HL-60 (cell line): ENCODE results near the gene MACROD2.

Source experiments
- DNase-seq, 2 experiments: peaks; one replicate each; pipeline ENCODE4 v3.0.0-alpha.2; 2010 to 2020; ENCODE audit warnings: low read depth in 1 of 2, low spot score in 1 of 2
- H3K27ac ChIP-seq: fragments of 250-450 bp; sonication (Bioruptor Pico); replicated peaks from 2 replicates; pipeline ENCODE4 v1.5.1; 2020; ENCODE audit warnings: mild to moderate bottlenecking, moderate library complexity
- H3K27me3 ChIP-seq: fragments of 250-450 bp; sonication (Bioruptor Pico); 2 replicates; pipeline ENCODE4 v1.5.1; 2021; ENCODE audit warnings: mild to moderate bottlenecking, moderate library complexity; ENCODE audit not compliant: insufficient read depth, poor library complexity, severe bottlenecking
- H3K4me3 ChIP-seq: replicated peaks from 2 replicates; pipeline ENCODE4 v1.5.1; 2011; ENCODE audit warnings: mild to moderate bottlenecking, control low read depth, low read length; ENCODE audit not compliant: insufficient read depth
- CTCF ChIP-seq: IDR thresholded peaks from one replicate; pipeline ENCODE4 v1.5.1; 2011; ENCODE audit warnings: low read length, control low read depth, inconsistent platforms; ENCODE audit not compliant: insufficient read depth
- GABPA ChIP-seq: IDR thresholded peaks from 2 replicates; pipeline ENCODE4 v1.6.1; 2012; ENCODE audit warnings: low read depth
- POLR2AphosphoS5 ChIP-seq: IDR thresholded peaks from 2 replicates; pipeline ENCODE4 v1.6.1; 2012; ENCODE audit warnings: low read depth
- REST ChIP-seq: IDR thresholded peaks from 2 replicates; pipeline ENCODE4 v1.6.1; 2012; ENCODE audit warnings: low read depth; ENCODE audit not compliant: insufficient replicate concordance
- SPI1 ChIP-seq: IDR thresholded peaks from 2 replicates; pipeline ENCODE4 v1.6.1; 2012; ENCODE audit warnings: low read depth, mild to moderate bottlenecking, borderline replicate concordance

Gene MACROD2

GRCh38 chr20:14288341-14289330 is 293.3 kb downstream of the MACROD2 start:
- TF ChIP-seq SPI1 (no peak), POLR2AphosphoS5 (no peak), GABPA (no peak), REST (no peak), CTCF (no peak)
- no peak for DNase-seq
- Histone ChIP-seq H3K27me3 (no peaks in the 10 kb centered on the region), H3K4me3 (no peak overlapping the region), H3K27ac (no peak overlapping the region)

- Histone ChIP-seq H3K27ac (no peak overlapping the region), H3K27me3 (no peaks in the 10 kb centered on the region), H3K4me3 (no peak overlapping the region)
- no peak for DNase-seq
- TF ChIP-seq SPI1 (no peak), GABPA (no peak), CTCF (no peak), REST (no peak), POLR2AphosphoS5 (no peak)
Measured at GRCh38 chr20:14291502-14291901, 296.2 kb downstream of the MACROD2 start.

- H3K27me3 ChIP-seq: no peaks in the 10 kb centered on the region
- H3K4me3 ChIP-seq: no peak overlapping the region
- DNase-seq: no peak
- H3K27ac ChIP-seq: no peak overlapping the region
- TF ChIP-seq GABPA (no peak), POLR2AphosphoS5 (no peak), CTCF (no peak), REST (no peak), SPI1 (no peak)
Measured at GRCh38 chr20:14295238-14295637, 299.9 kb downstream of the MACROD2 start.
